Right atrium auricular region (tissue), 2 donors: ENCODE measurements around the gene CHIC2. TPM values are rescaled to one million over a fixed set of nuclear protein-coding genes. Genes with fewer than 3 reads are reported as not detected.

ENCODE experiments used
- DNase-seq: peaks from one replicate; pipeline ENCODE4 v3.0.0-alpha.2; 2019; ENCODE audit warnings: low spot score
- H3K27ac ChIP-seq, 2 donors: fragments of 200-600 bp; sonication (generic); 1 replicate in 1 of 2; 2 replicates in 1 of 2; pipeline ENCODE4 v1.5.1; 2016 to 2019
- H3K27me3 ChIP-seq, 2 donors: fragments of 200-600 bp; sonication (generic); one replicate each; pipeline versions ENCODE4 v1.5.1 to v1.6.0; 2017 to 2019
- H3K36me3 ChIP-seq: fragments of 200-600 bp; sonication (generic); one replicate; pipeline ENCODE4 v1.5.1; 2016
- H3K4me1 ChIP-seq, 2 donors: fragments of 200-600 bp; sonication (generic); one replicate each; pipeline versions ENCODE4 v1.5.1 to v1.6.0; 2017 to 2019
- H3K4me3 ChIP-seq, 2 donors: fragments of 200-600 bp; sonication (generic); 1 replicate in 1 of 2; 2 replicates in 1 of 2; pipeline ENCODE4 v1.5.1; 2017 to 2019; ENCODE audit warnings: mild to moderate bottlenecking in 1 of 2, moderate library complexity in 1 of 2
- H3K9me3 ChIP-seq, 2 donors: fragments of 200-600 bp; sonication (generic); one replicate each; pipeline ENCODE4 v1.5.1; 2019
- total RNA-seq, 2 donors: library from RNA; depleted of rRNA; stranded (reverse); fragments of >200 nt; gene quantifications; one replicate each; pipeline ENCODE4 v1.1.0, GENCODE V29; 2016
- TF ChIP-seq, protein P1 (sequence below), 2 donors: fragments of 200-600 bp; sonication (generic); IDR thresholded peaks; one replicate each; pipeline ENCODE4 v1.5.1; 2019; ENCODE audit warnings: antibody characterized with exemption in 2 of 2

CHIC2 gene
- total RNA-seq, 2 donors from 2014 or later = 10.6 to 18.7 TPM

DNA sequence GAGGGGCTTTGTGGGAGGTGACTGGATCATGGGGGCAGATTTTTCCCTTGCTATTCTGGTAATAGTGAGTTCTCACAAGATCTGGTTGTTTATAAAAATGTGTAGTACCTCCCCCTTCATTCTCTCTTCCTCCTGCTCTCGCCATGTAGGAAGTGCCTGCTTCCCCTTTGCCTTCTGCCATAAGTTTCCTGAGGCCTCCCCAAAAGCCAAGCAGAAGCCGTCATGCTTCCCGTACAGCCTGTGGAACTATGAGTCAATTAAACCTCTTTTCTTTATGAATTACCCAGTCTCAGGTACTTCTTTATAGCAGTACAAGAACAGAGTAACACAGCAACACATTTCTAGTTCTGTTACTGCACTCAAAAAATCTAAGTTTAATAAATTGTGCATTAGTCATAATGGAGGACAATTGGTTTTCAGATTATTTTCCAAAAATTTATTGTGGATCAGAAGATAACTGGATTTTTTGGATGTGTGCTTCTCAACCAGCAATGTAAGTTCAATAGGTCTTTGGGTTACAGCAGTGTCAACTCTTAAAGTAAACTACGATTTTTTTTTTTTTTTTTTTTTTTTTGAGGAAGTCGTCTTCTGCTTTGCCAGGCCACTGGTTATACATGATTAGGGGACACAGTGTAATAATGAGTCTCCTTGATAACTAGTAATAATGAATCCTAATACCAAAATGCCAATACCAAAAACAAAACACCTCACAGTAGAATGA is 69.9 kb downstream of the CHIC2 start:
- TF ChIP-seq, protein P1, sequence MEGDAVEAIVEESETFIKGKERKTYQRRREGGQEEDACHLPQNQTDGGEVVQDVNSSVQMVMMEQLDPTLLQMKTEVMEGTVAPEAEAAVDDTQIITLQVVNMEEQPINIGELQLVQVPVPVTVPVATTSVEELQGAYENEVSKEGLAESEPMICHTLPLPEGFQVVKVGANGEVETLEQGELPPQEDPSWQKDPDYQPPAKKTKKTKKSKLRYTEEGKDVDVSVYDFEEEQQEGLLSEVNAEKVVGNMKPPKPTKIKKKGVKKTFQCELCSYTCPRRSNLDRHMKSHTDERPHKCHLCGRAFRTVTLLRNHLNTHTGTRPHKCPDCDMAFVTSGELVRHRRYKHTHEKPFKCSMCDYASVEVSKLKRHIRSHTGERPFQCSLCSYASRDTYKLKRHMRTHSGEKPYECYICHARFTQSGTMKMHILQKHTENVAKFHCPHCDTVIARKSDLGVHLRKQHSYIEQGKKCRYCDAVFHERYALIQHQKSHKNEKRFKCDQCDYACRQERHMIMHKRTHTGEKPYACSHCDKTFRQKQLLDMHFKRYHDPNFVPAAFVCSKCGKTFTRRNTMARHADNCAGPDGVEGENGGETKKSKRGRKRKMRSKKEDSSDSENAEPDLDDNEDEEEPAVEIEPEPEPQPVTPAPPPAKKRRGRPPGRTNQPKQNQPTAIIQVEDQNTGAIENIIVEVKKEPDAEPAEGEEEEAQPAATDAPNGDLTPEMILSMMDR (IDR thresholded peaks at IDR 0.05) = no peak
- Histone ChIP-seq H3K36me3 (no peaks in the 10 kb centered on the region), H3K9me3 (no peaks in the 10 kb centered on the region), H3K27me3 (no peaks in the 10 kb centered on the region), H3K4me3 (no peak overlapping the region), H3K27ac (no peak overlapping the region), H3K4me1 (peaks cover 0 to 3% of the 10 kb centered on the region in 2 donors)
- no peak for DNase-seq

GRCh38 chr4:53992785-53993184 is 71.6 kb downstream of the CHIC2 start:
- Histone ChIP-seq H3K27ac (no peak overlapping the region), H3K9me3 (no peaks in the 10 kb centered on the region), H3K4me3 (no peak overlapping the region), H3K27me3 (no peaks in the 10 kb centered on the region), H3K36me3 (no peaks in the 10 kb centered on the region), H3K4me1 (peaks cover 0 to 3% of the 10 kb centered on the region in 2 donors)
- TF ChIP-seq, protein P1 (IDR thresholded peaks at IDR 0.05) = no peak
- DNase-seq = no peak

GRCh38 chr4:53991821-53992220 is 72.6 kb downstream of the CHIC2 start:
- Histone ChIP-seq H3K4me3 (no peak overlapping the region), H3K9me3 (no peaks in the 10 kb centered on the region), H3K36me3 (no peaks in the 10 kb centered on the region), H3K4me1 (peaks cover 0 to 3% of the 10 kb centered on the region in 2 donors), H3K27ac (no peak overlapping the region), H3K27me3 (no peaks in the 10 kb centered on the region)
- TF ChIP-seq, protein P1 (IDR thresholded peaks at IDR 0.05) = no peak
- DNase-seq = no peak

- H3K9me3 ChIP-seq = no peaks in the 10 kb centered on the region
- no peaks in the 10 kb centered on the region for H3K27me3 ChIP-seq
- H3K36me3 ChIP-seq = no peaks in the 10 kb centered on the region
- H3K27ac ChIP-seq = no peak overlapping the region
- DNase-seq = no peak
- H3K4me3 ChIP-seq = no peak overlapping the region
- TF ChIP-seq, protein P1 (IDR thresholded peaks at IDR 0.05) = no peak
- H3K4me1 ChIP-seq = peaks cover 0 to 3% of the 10 kb centered on the region in 2 donors
Measured at GRCh38 chr4:53990641-53991040, 73.8 kb downstream of the CHIC2 start.

DNA sequence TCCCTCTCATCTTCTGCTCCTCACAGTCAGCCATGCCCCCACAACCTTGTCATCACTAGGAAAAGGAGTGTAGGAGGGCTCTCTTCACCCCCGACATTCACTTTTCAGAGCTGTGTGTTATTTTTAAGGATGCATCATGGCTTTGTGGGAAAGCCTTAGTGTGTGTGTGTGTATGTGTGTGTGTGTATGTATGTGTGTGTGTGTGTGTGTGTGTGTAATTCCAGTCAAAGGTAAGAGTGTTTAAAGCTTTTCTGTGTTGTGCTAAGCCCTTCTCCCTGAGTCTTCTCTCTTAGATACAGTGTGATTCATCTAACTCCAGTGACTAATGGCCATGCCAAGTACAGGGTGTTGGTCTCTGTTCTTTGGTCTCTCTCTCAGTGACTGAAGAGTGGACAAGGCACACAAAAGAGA is 76.6 kb downstream of the CHIC2 start:
- no peak overlapping the region for H3K27ac ChIP-seq
- H3K9me3 ChIP-seq = no peaks in the 10 kb centered on the region
- no peaks in the 10 kb centered on the region for H3K36me3 ChIP-seq
- no peak for DNase-seq
- TF ChIP-seq, protein P1 (IDR thresholded peaks at IDR 0.05) = no peak
- no peaks in the 10 kb centered on the region for H3K27me3 ChIP-seq
- no peak overlapping the region for H3K4me3 ChIP-seq
- peaks cover 0 to 3% of the 10 kb centered on the region in 2 donors for H3K4me1 ChIP-seq

DNA sequence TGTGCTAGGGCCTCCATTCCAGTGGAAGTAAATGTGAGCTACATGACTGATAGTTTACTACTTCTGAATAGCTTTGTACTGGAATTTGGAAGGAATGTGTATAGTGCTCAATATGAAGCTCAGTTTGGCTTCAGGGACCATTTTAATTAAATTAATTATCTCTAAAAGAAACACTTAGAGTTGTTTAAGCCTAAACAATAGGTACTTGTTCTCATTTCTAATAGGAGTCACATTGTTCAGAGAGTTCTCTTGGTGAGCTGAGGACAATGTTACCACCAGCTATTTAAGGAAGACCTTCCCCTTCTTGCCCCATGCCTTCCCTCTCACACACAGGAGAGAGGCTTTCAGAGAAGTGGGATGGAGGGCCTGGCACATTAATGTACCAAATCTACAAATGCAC is 78.3 kb downstream of the CHIC2 start:
- TF ChIP-seq, protein P1 (IDR thresholded peaks at IDR 0.05) = no peak
- Histone ChIP-seq H3K36me3 (no peaks in the 10 kb centered on the region), H3K4me3 (no peak overlapping the region), H3K9me3 (no peaks in the 10 kb centered on the region), H3K27me3 (no peaks in the 10 kb centered on the region), H3K27ac (no peak overlapping the region), H3K4me1 (peaks cover 0 to under 1% of the 10 kb centered on the region in 2 donors)
- DNase-seq = no peak
